RWPE1 (cell line): Measurements from ENCODE around the gene CREB3L2.

Experiments
- CTCF ChIA-PET: fragments of 350-600 bp; sonication (Branson Sonifier 250); formaldehyde crosslinking; extraction: SDS; loops from one replicate; lab custom pipeline; 2021; lab: Yijun Ruan, JAX
- POLR2A ChIA-PET: fragments of 400-600 bp; formaldehyde crosslinking; extraction: SDS; loops from one replicate; lab custom pipeline; 2020; ENCODE audit warnings: antibody characterized with exemption; ENCODE audit not compliant: low non-redundant PET; lab: Yijun Ruan, JAX
- DNase-seq: peaks from one replicate; pipeline ENCODE4 v3.0.0; 2012; ENCODE audit warnings: low spot score
- H3K27ac ChIP-seq: fragments of 450-650 bp; 2 replicates; pipeline ENCODE4 v1.5.1; 2017
- CTCF ChIP-seq: fragments of 450-650 bp; conservative IDR thresholded peaks from 2 replicates; pipeline ENCODE4 v1.5.1; 2017; ENCODE audit warnings: low read depth, mild to moderate bottlenecking

The CREB3L2 gene

GRCh38 chr7:137920637-137921399 lies 81.1 kb downstream of the CREB3L2 start:
- ChIA-PET CTCF (interaction anchor here (0.6 kb wide), 1 partner anchor 105 kb away, joined by 3 read pairs; no protein-coding TSS in a partner anchor), POLR2A (no interaction called here)
- DNase-seq, result no peak
- H3K27ac ChIP-seq, result no peak overlapping the region
- no peak for TF ChIP-seq CTCF

- POLR2A ChIA-PET, result no interaction called here
- H3K27ac ChIP-seq, result no peak overlapping the region
- CTCF ChIA-PET, result interaction anchor here (0.6 kb wide), 2 partner anchors 66 to 104 kb away, joined by 3 read pairs; no protein-coding TSS in a partner anchor
- no peak for TF ChIP-seq CTCF
- DNase-seq, result no peak
These were observed 81.9 kb downstream of the CREB3L2 start for GRCh38 chr7:137919987-137920386.

- no peak for DNase-seq
- POLR2A ChIA-PET, result no interaction called here
- CTCF ChIA-PET, result interaction anchor here (0.6 kb wide), 2 partner anchors 114 to 1505 kb away, joined by 3 read pairs; no protein-coding TSS in a partner anchor
These were observed 84.8 kb downstream of the CREB3L2 start for GRCh38 chr7:137916980-137917645.

GRCh38 chr7:137916564-137916963 lies 85.3 kb downstream of the CREB3L2 start:
- POLR2A ChIA-PET, result no interaction called here
- no peak overlapping the region for H3K27ac ChIP-seq
- CTCF ChIA-PET, result no interaction called here
- DNase-seq, result no peak
- TF ChIP-seq CTCF, result no peak

More at GRCh38 chr7:137916980-137917645, 84.8 kb downstream of the CREB3L2 start:
- TF ChIP-seq CTCF, result no peak
- H3K27ac ChIP-seq, result no peak overlapping the region

GRCh38 chr7:137915266-137915665 lies 86.6 kb downstream of the CREB3L2 start:
- ChIA-PET POLR2A (no interaction called here), CTCF (no interaction called here)
- no peak for DNase-seq
- TF ChIP-seq CTCF, result no peak
- no peak overlapping the region for H3K27ac ChIP-seq

GRCh38 chr7:137913985-137914384 lies 87.9 kb downstream of the CREB3L2 start:
- no peak for DNase-seq
- H3K27ac ChIP-seq, result no peak overlapping the region
- TF ChIP-seq CTCF, result no peak
- ChIA-PET CTCF (interaction anchor here (0.5 kb wide), 1 partner anchor 288 kb away, joined by 3 read pairs; no protein-coding TSS in a partner anchor), POLR2A (no interaction called here)
